ENCODE data around the gene CNTN4. TPM values are rescaled to one million over a fixed set of nuclear protein-coding genes. Genes with fewer than 3 reads are reported as not detected.
"Not testable (repeated sequence)": the region's sequence is repeated elsewhere in the genome, so short reads cannot be mapped to it uniquely, and the experiment has no call there.

CNTN4 gene
- total RNA-seq, 1 experiment from 2014 or later, result 1.8 TPM

- DNase-seq (ENCODE audit: low read depth); in situ Hi-C loops (cut with HindIII; ENCODE audit: low pct_unique_long_range_greater_than_20kb, low sequenced_read_pairs): not testable (repeated sequence)
Measured at GRCh38 chr3:2527328-2527727, 428.7 kb downstream of the CNTN4 start.

DNA sequence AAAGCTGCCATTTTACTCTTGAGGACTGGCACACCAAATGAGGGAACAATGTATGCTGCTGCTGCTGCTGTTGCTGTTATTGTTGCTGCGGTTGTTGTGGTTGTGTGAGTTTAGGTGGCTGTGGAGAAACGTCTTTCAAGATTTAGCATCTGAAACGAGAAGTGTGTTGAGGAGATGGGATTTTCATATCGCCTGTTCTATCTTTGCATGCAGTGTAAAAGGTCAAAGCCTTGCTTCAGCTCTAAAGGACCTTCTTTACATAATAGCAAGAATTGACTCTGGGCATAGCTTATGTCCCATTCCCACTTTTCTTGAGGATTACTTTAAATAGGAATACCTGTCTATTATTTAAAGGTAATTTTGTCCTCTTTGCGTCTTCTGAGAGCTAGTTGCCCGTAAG lies 436.1 kb downstream of the CNTN4 start:
- DNase-seq (ENCODE audit: low read depth); in situ Hi-C loops (cut with HindIII; ENCODE audit: low pct_unique_long_range_greater_than_20kb, low sequenced_read_pairs): not testable (repeated sequence)

GRCh38 chr3:2535206-2535605 lies 436.5 kb downstream of the CNTN4 start:
- DNase-seq (ENCODE audit: low read depth), result no peak
- in situ Hi-C loops (cut with HindIII; ENCODE audit: low pct_unique_long_range_greater_than_20kb, low sequenced_read_pairs), result no loop called here

GRCh38 chr3:2536575-2536974 lies 437.9 kb downstream of the CNTN4 start:
- in situ Hi-C loops (cut with HindIII; ENCODE audit: low pct_unique_long_range_greater_than_20kb, low sequenced_read_pairs), result no loop called here
- no peak for DNase-seq (ENCODE audit: low read depth)

GRCh38 chr3:2540115-2540514 lies 441.4 kb downstream of the CNTN4 start:
- in situ Hi-C loops (cut with HindIII; ENCODE audit: low pct_unique_long_range_greater_than_20kb, low sequenced_read_pairs), result no loop called here
- DNase-seq (ENCODE audit: low read depth), result no peak

- in situ Hi-C loops (cut with HindIII; ENCODE audit: low pct_unique_long_range_greater_than_20kb, low sequenced_read_pairs), result no loop called here
- no peak for DNase-seq (ENCODE audit: low read depth)
Measured at GRCh38 chr3:2543247-2543646, 444.6 kb downstream of the CNTN4 start.

DNA sequence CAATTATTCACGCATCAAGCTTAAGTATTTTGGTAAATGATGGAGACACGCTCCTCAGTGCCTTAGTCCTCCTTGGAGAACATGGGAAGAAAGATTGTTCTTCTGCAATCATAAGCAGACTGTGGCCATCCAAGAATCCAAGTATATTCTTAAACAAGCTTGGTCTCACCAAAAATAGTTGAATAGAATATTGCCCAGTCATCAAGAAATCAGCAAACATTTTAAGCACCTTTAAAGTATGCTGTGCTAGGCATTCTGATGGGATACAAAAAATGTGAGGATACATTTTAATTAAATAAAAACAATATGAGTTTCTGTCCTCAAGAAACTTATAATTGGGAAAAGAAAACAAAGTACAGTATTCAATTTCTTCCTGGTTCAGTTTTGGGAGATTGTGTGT lies 445.5 kb downstream of the CNTN4 start:
- no peak for DNase-seq (ENCODE audit: low read depth)
- in situ Hi-C loops (cut with HindIII; ENCODE audit: low pct_unique_long_range_greater_than_20kb, low sequenced_read_pairs), result no loop called here

DNA sequence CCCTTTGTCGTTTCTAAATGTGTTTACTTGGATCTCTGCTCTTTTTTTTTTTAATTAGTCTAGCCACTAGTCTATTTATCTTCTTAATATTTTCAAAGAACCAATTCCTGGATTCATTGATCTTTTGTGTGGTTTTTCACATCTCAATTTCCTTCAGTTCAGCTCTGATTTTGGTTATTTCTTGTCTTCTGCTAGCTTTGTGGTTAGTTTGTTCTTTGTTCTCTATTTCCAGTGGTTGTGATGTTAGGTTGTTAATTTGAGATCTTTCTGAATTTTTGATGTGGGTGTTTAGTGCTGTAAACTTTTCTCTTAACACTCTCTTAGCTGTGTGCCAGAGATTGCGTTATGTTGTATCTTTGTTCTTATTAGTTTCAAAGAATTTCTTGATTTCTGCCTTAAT lies 446.1 kb downstream of the CNTN4 start:
- no peak for DNase-seq (ENCODE audit: low read depth)
- in situ Hi-C loops (cut with HindIII; ENCODE audit: low pct_unique_long_range_greater_than_20kb, low sequenced_read_pairs), result no loop called here

DNA sequence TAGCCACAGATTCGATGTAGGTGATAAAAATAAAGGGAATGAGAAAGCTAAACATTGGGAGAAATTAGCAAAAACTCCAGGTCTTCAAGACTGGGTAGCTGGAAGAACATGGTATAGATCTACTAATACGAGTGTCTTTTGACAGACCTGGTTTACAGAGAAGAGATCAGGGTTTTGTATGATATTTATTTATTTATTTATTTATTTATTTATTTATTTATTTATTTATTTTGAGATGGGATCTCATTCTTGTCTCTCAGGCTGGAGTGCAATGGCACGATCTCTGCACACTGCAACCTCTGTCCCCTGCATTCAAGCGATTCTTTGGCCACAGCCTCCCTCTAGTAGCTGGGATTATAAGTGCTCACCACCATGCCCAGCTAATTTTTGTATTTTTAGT lies 448.4 kb downstream of the CNTN4 start:
- no peak for DNase-seq (ENCODE audit: low read depth)
- in situ Hi-C loops (cut with HindIII; ENCODE audit: low pct_unique_long_range_greater_than_20kb, low sequenced_read_pairs), result no loop called here

GRCh38 chr3:2554656-2555055 lies 456.0 kb downstream of the CNTN4 start:
- in situ Hi-C loops (cut with HindIII; ENCODE audit: low pct_unique_long_range_greater_than_20kb, low sequenced_read_pairs), result no loop called here
- no peak for DNase-seq (ENCODE audit: low read depth)

DNA sequence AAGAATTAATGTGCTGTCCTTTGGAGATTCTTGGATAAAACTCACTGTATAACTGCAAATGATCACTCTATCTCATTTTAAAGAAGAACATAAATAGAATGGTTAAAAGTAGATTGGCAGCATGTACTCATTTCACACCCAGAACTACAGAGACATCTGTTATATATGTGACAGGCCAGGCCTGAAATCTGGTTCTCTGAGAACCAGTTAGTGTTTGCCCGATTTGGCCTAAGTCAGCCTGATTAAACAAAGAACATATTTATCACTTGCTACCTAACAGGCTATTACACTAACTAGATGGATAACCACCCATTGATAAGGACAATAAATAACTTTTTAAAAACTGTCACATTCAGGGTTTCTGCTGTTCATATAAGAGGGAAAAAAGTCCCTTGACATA lies 460.1 kb downstream of the CNTN4 start:
- no peak for DNase-seq (ENCODE audit: low read depth)
- in situ Hi-C loops (cut with HindIII; ENCODE audit: low pct_unique_long_range_greater_than_20kb, low sequenced_read_pairs), result no loop called here

DNA sequence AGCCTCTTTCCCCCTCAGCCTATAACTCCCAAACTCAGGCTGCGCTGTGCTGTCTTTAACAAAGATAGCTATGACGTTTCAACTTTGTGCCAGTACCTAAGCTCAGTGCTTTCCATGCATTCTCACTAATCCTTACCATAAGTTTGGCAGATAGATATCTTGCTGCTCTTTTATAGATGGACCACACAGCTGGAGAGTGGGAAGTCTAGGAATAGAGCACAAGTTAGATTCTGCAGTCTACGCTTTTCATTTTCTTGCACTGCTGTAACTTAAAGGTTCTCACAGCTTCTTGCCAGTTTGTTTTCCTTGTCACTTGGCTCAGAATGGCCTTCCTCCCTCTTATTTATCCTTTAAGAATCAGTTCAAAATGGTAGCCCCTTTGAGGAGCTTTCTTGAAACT lies 468.8 kb downstream of the CNTN4 start:
- in situ Hi-C loops (cut with HindIII; ENCODE audit: low pct_unique_long_range_greater_than_20kb, low sequenced_read_pairs), result no loop called here

DNA sequence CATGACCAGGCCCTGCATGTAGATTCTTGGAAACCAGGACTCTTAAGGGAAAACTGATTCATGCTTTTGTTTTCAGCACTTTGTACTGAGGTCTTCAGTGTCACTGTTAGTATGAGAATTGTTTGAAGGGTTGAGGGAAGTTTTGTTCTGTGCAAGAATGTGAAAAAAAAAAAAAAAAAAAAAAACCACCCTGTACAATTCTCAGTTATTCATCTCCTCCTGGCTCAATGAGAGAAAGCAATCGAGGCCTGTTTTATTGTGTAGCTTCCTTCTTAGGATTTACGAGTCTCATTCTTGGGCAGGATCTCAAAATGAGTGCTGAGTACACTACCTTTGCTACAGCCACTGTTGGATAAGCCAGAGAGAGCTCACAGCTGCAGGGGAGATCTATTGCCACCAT lies 469.5 kb downstream of the CNTN4 start:
- in situ Hi-C loops (cut with HindIII; ENCODE audit: low pct_unique_long_range_greater_than_20kb, low sequenced_read_pairs), result no loop called here
- DNase-seq (ENCODE audit: low read depth), result no peak

More for the DNA sequence above, 468.8 kb downstream of the CNTN4 start:
- no peak for DNase-seq (ENCODE audit: low read depth)

DNA sequence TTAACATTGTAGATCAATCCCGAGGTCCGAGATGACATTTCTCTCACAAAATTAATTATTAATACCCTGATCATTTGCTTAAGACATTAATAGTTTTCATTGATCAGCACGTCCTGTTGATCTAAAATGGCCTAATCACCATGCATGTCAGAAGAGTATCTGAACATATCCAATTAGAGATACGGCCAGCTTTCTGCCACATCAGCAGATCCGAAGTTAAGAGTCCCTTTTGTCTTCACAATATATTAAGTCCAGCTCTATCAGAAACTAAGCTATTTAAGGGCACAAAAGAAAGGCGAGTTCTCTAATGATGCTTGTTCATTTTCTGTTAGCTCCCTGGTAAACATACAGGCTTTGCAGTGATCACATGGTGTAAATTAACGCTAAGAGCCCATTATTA lies 470.3 kb downstream of the CNTN4 start:
- in situ Hi-C loops (cut with HindIII; ENCODE audit: low pct_unique_long_range_greater_than_20kb, low sequenced_read_pairs), result no loop called here
- no peak for DNase-seq (ENCODE audit: low read depth)

GRCh38 chr3:2577571-2577970 lies 478.9 kb downstream of the CNTN4 start:
- DNase-seq (ENCODE audit: low read depth), result no peak
- in situ Hi-C loops (cut with HindIII; ENCODE audit: low pct_unique_long_range_greater_than_20kb, low sequenced_read_pairs), result no loop called here

GRCh38 chr3:2578560-2578959 lies 479.9 kb downstream of the CNTN4 start:
- DNase-seq (ENCODE audit: low read depth), result no peak
- in situ Hi-C loops (cut with HindIII; ENCODE audit: low pct_unique_long_range_greater_than_20kb, low sequenced_read_pairs), result no loop called here

- DNase-seq (ENCODE audit: low read depth), result no peak
- in situ Hi-C loops (cut with HindIII; ENCODE audit: low pct_unique_long_range_greater_than_20kb, low sequenced_read_pairs), result no loop called here
Measured at GRCh38 chr3:2579206-2579605, 480.5 kb downstream of the CNTN4 start.

DNA sequence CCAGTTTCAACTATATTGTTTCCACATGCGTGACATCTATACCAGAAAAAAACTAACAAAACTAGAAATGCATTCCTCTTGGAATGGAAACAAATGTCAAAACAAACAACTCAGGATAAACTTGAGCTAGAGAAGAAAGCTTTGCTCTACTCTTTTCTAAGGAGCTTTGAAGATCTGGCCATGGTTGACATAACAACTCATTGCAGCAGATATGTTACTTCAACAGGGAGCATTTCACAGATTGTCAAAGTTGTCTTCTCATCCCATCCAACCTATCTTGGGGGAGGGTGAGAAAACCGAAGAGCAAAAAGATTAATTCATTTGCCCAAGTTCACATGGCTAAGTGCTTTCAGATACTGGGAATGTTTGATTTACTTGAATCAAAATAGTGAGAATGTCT lies 484.4 kb downstream of the CNTN4 start:
- in situ Hi-C loops (cut with HindIII; ENCODE audit: low pct_unique_long_range_greater_than_20kb, low sequenced_read_pairs), result no loop called here
- no peak for DNase-seq (ENCODE audit: low read depth)

GRCh38 chr3:2589336-2589969 lies 490.8 kb downstream of the CNTN4 start:
- no peak for DNase-seq (ENCODE audit: low read depth)

DNA sequence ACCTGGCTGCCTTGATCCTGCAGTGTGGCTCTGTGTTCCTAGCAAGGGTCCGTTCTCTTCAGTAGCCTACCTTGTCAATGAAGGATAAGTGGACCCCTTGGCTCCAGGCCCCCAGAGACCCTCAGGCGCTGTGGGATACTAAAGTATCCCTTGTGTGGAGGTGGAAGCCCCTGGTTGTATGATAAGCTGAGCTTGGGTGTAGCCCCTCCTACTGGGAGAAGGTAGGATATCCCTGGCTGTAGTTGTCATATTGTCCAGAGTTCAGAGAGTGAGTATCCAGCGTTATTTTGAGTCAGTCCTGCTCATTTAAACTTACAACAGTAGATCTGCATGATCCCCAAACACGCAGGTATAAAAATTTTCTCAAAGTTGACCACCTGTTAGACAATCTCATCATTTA lies 496.8 kb downstream of the CNTN4 start:
- DNase-seq (ENCODE audit: low read depth), result no peak
- in situ Hi-C loops (cut with HindIII; ENCODE audit: low pct_unique_long_range_greater_than_20kb, low sequenced_read_pairs), result no loop called here

More at GRCh38 chr3:2589336-2589969, 490.8 kb downstream of the CNTN4 start:
- in situ Hi-C loops (cut with HindIII; ENCODE audit: low pct_unique_long_range_greater_than_20kb, low sequenced_read_pairs), result no loop called here

- in situ Hi-C loops (cut with HindIII; ENCODE audit: low pct_unique_long_range_greater_than_20kb, low sequenced_read_pairs), result no loop called here
- no peak for DNase-seq (ENCODE audit: low read depth)
Measured at GRCh38 chr3:2597615-2598014, 498.9 kb downstream of the CNTN4 start.

Measured in Caki2 (cell line).